ENCODE results near the gene MRPL46.

GRCh38 chr15:88490036-88490435 lies 22.8 kb upstream of the MRPL46 start:
- TF ChIP-seq CTCF (IDR thresholded peaks at IDR 0.05; ENCODE audit: low read depth, low read length) (no peak), EZH2phosphoT487 (IDR thresholded peaks at IDR 0.05; ENCODE audit: low read depth) (no peak)
